IMR-90 (cell line): ENCODE measurements around the gene DACH1. TPM values are rescaled to one million over a fixed set of nuclear protein-coding genes. Genes with fewer than 3 reads are reported as not detected.

Source experiments
- ATAC-seq: fragments of 200-7000 bp; cut with Tn5 transposase; 2 replicates; pipeline ENCODE4 v1.9.1; 2020; ENCODE audit warnings: low read depth, mild to moderate bottlenecking, moderate library complexity
- BruUV-seq: library from RNA; stranded (reverse); fragments of 400-500 nt; replicated peaks from 2 replicates; lab custom pipeline; 2021; lab: Mats Ljungman, UMichigan
- CTCF ChIA-PET: fragments of 300-600 bp; formaldehyde crosslinking; extraction: SDS; loops from one replicate; lab custom pipeline; 2021; ENCODE audit warnings: antibody characterized with exemption; lab: Yijun Ruan, JAX
- POLR2A ChIA-PET: fragments of 300-600 bp; sonication (Branson Sonifier 250); formaldehyde crosslinking; loops from one replicate; lab custom pipeline; 2022; ENCODE audit warnings: antibody characterized with exemption; ENCODE audit not compliant: unreplicated experiment; lab: Charles Lee
- DNase-seq: peaks from one replicate; pipeline ENCODE4 v3.0.0; 2013
- H2AFZ ChIP-seq: replicated peaks from 2 replicates; pipeline ENCODE3; 2013; ENCODE audit warnings: low read length, mild to moderate bottlenecking; ENCODE audit not compliant: poor library complexity
- H2AK5ac ChIP-seq: 2 replicates; pipeline ENCODE4 v1.6.1; 2013; ENCODE audit warnings: low read depth, low read length, inconsistent platforms
- H2AK9ac ChIP-seq: replicated peaks from 2 replicates; pipeline ENCODE3; 2013; ENCODE audit warnings: mild to moderate bottlenecking, low read depth, low read length, moderate library complexity; ENCODE audit not compliant: poor library complexity
- H2BK120ac ChIP-seq: 2 replicates; pipeline ENCODE4 v1.6.1; 2013; ENCODE audit warnings: low read depth, low read length, inconsistent platforms
- H2BK15ac ChIP-seq: 3 replicates; pipeline ENCODE4 v1.6.1; 2013; ENCODE audit warnings: low read depth, low read length, inconsistent platforms
- H2BK20ac ChIP-seq: 2 replicates; pipeline ENCODE4 v1.6.1; 2013; ENCODE audit warnings: low read depth, mild to moderate bottlenecking, inconsistent platforms, low read length, moderate library complexity
- H2BK5ac ChIP-seq: 2 replicates; pipeline ENCODE4 v1.6.1; 2013; ENCODE audit warnings: mild to moderate bottlenecking, low read depth, low read length, inconsistent platforms; ENCODE audit not compliant: poor library complexity, severe bottlenecking
- H3K14ac ChIP-seq: replicated peaks from 2 replicates; pipeline ENCODE4 v1.6.1; 2013; ENCODE audit warnings: low read depth, low read length, inconsistent platforms
- H3K18ac ChIP-seq: 2 replicates; pipeline ENCODE4 v1.6.1; 2013; ENCODE audit warnings: low read depth, low read length, control low read depth
- H3K23ac ChIP-seq: 2 replicates; pipeline ENCODE4 v1.6.1; 2013; ENCODE audit warnings: low read depth, low read length, inconsistent platforms
- H3K27ac ChIP-seq: 2 replicates; pipeline ENCODE4 v1.5.1; 2013; ENCODE audit warnings: mild to moderate bottlenecking, control low read depth, low read length; ENCODE audit not compliant: insufficient read depth
- H3K27me3 ChIP-seq: 2 replicates; pipeline ENCODE4 v1.6.1; 2013; ENCODE audit warnings: low read length; ENCODE audit not compliant: control insufficient read depth, insufficient read depth
- H3K36me3 ChIP-seq: 2 replicates; pipeline ENCODE4 v1.6.1; 2013; ENCODE audit warnings: low read length, mixed read lengths; ENCODE audit not compliant: control insufficient read depth, insufficient read depth
- H3K4ac ChIP-seq: 2 replicates; pipeline ENCODE4 v1.6.1; 2013; ENCODE audit warnings: low read depth, low read length, inconsistent platforms
- H3K4me1 ChIP-seq: 2 replicates; pipeline ENCODE4 v1.6.1; 2013; ENCODE audit warnings: low read length, mixed read lengths; ENCODE audit not compliant: control insufficient read depth, insufficient read depth
- H3K4me2 ChIP-seq: 2 replicates; pipeline ENCODE4 v1.6.1; 2013; ENCODE audit warnings: low read depth, mild to moderate bottlenecking, control low read depth, low read length, moderate library complexity
- H3K4me3 ChIP-seq: 2 replicates; pipeline ENCODE4 v1.5.1; 2013; ENCODE audit warnings: low read depth, mild to moderate bottlenecking, control low read depth, low read length, moderate library complexity; ENCODE audit not compliant: insufficient read depth
- H3K56ac ChIP-seq: 2 replicates; pipeline ENCODE4 v1.6.1; 2013; ENCODE audit warnings: low read length, inconsistent platforms; ENCODE audit not compliant: insufficient read depth; ENCODE audit errors: extremely low read depth
- H3K79me1 ChIP-seq, 2 experiments: 2 replicates each; pipeline ENCODE4 v1.6.1; 2013; ENCODE audit warnings: low read length in 2 of 2, inconsistent platforms in 1 of 2, low read depth in 1 of 2
- H3K9ac ChIP-seq: 2 replicates; pipeline ENCODE4 v1.6.1; 2013; ENCODE audit warnings: low read depth, low read length, control low read depth
- H3K9me1 ChIP-seq: 2 replicates; pipeline ENCODE4 v1.6.1; 2013; ENCODE audit warnings: low read length, inconsistent platforms; ENCODE audit not compliant: insufficient read depth
- H3K9me3 ChIP-seq: 2 replicates; pipeline ENCODE4 v1.6.1; 2013; ENCODE audit warnings: low read length; ENCODE audit not compliant: control insufficient read depth, insufficient read depth
- H4K20me1 ChIP-seq: 2 replicates; pipeline ENCODE4 v1.6.1; 2013; ENCODE audit warnings: low read length, inconsistent platforms; ENCODE audit not compliant: insufficient read depth
- H4K5ac ChIP-seq: 2 replicates; pipeline ENCODE4 v1.6.1; 2013; ENCODE audit warnings: mild to moderate bottlenecking, low read depth, low read length, control low read depth
- H4K8ac ChIP-seq, 2 experiments: 2 replicates each; pipeline ENCODE4 v1.6.1; 2013; ENCODE audit warnings: low read depth in 2 of 2, low read length in 2 of 2, control low read depth in 1 of 2, inconsistent platforms in 1 of 2
- H4K91ac ChIP-seq: 2 replicates; pipeline ENCODE4 v1.6.1; 2013; ENCODE audit warnings: low read depth, low read length, inconsistent platforms; ENCODE audit not compliant: insufficient read depth
- BHLHE40 ChIP-seq: fragments of 150-350 bp; IDR thresholded peaks from 2 replicates; pipeline ENCODE4 v1.6.1; 2016; ENCODE audit warnings: mild to moderate bottlenecking, low read depth, low read length
- CEBPB ChIP-seq: IDR thresholded peaks from 2 replicates; pipeline ENCODE4 v1.6.1; 2012; ENCODE audit warnings: low read depth, low read length, improper control_type of control experiment
- CHD1 ChIP-seq: IDR thresholded peaks from 2 replicates; pipeline ENCODE4 v1.6.1; 2012; ENCODE audit warnings: low read depth, low read length, improper control_type of control experiment
- CTCF ChIP-seq: conservative IDR thresholded peaks from 2 replicates; pipeline ENCODE4 v1.5.1; 2012; ENCODE audit warnings: mild to moderate bottlenecking, low read depth, low read length, improper control_type of control experiment
- ELK1 ChIP-seq: fragments of 150-350 bp; IDR thresholded peaks from 2 replicates; pipeline ENCODE4 v1.6.1; 2016; ENCODE audit warnings: low read depth, mild to moderate bottlenecking, low read length, moderate library complexity, borderline replicate concordance
- FOS ChIP-seq: fragments of 150-350 bp; IDR thresholded peaks from 2 replicates; pipeline ENCODE4 v1.6.1; 2016; ENCODE audit warnings: low read depth, low read length
- MAFK ChIP-seq: IDR thresholded peaks from 2 replicates; pipeline ENCODE4 v1.6.1; 2012; ENCODE audit warnings: low read depth, low read length, improper control_type of control experiment
- MAZ ChIP-seq: IDR thresholded peaks from 2 replicates; pipeline ENCODE4 v1.6.1; 2012; ENCODE audit warnings: low read depth, mild to moderate bottlenecking, low read length, improper control_type of control experiment, moderate library complexity, borderline replicate concordance
- MXI1 ChIP-seq: IDR thresholded peaks from 2 replicates; pipeline ENCODE4 v1.6.1; 2012; ENCODE audit warnings: low read depth, mild to moderate bottlenecking, low read length, moderate library complexity, borderline replicate concordance
- NFE2L2 ChIP-seq: fragments of 150-350 bp; IDR thresholded peaks from 2 replicates; pipeline ENCODE4 v1.6.1; 2016; ENCODE audit warnings: low read depth, mild to moderate bottlenecking, low read length
- POLR2A ChIP-seq: IDR thresholded peaks from 2 replicates; pipeline ENCODE4 v1.6.1; 2012; ENCODE audit warnings: mild to moderate bottlenecking, low read depth, low read length
- RAD21 ChIP-seq: IDR thresholded peaks from 2 replicates; pipeline ENCODE4 v1.6.1; 2012; ENCODE audit warnings: low read length, improper control_type of control experiment
- RCOR1 ChIP-seq: IDR thresholded peaks from 2 replicates; pipeline ENCODE4 v1.6.1; 2012; ENCODE audit warnings: mild to moderate bottlenecking, low read length, improper control_type of control experiment; ENCODE audit not compliant: insufficient replicate concordance
- RFX5 ChIP-seq: IDR thresholded peaks from 2 replicates; pipeline ENCODE4 v1.8.0; 2012; ENCODE audit warnings: low read depth, mild to moderate bottlenecking, low read length, moderate library complexity
- SMC3 ChIP-seq: fragments of 150-350 bp; IDR thresholded peaks from 2 replicates; pipeline ENCODE4 v1.6.1; 2016; ENCODE audit warnings: low read depth, mild to moderate bottlenecking, antibody characterized with exemption, low read length, moderate library complexity
- WGBS, 2 experiments: methylation state at CpG; one replicate each; pipeline versions ENCODE4 v1.1.5 to v1.1.7; 2013; ENCODE audit warnings: missing lambda C conversion rate in 2 of 2; ENCODE audit not compliant: insufficient read length in 1 of 2; ENCODE audit errors: extremely low coverage in 2 of 2; 5-methylcytosine and 5-hydroxymethylcytosine counted together
- dilution Hi-C: fragments of 300-500 bp; cut with HindIII; formaldehyde crosslinking; loops from one replicate; pipeline ENCODE4 v1.14.3; 2018; ENCODE audit warnings: low sequenced_read_pairs; ENCODE audit not compliant: unreplicated experiment
- in situ Hi-C: fragments of 300-500 bp; cut with MboI; formaldehyde crosslinking; loops from 3 replicates; pipeline ENCODE4 v1.14.3; 2019; ENCODE audit warnings: low sequenced_read_pairs, inconsistent platforms, mixed read lengths
- intact Hi-C: fragments of 100-400 bp; cut with micrococcal nuclease; formaldehyde crosslinking; loops from 2 replicates; pipeline ENCODE4 v1.10.0; 2022
- polyA plus RNA-seq, 3 experiments: library from polyadenylated mRNA; depleted of rRNA; stranded (reverse); fragments of >200 nt; gene quantifications; 2 replicates each; pipeline ENCODE4 v1.2.3, GENCODE V29; 2012; ENCODE audit warnings: low replicate concordance in 1 of 3
- total RNA-seq: library from RNA; depleted of rRNA; stranded (reverse); fragments of >200 nt; gene quantifications from 2 replicates; pipeline ENCODE4 v1.2.3, GENCODE V29; 2012
- TF ChIP-seq, protein P1 (sequence below): fragments of 150-350 bp; IDR thresholded peaks from 2 replicates; pipeline ENCODE4 v1.6.1; 2017; ENCODE audit warnings: mild to moderate bottlenecking, antibody characterized with exemption, low read length, low read depth

The DACH1 gene
- total and polyA plus RNA-seq, 2 of the 4 experiments (the other 2 are of a cell fraction), result not detected

GRCh38 chr13:71589032-71589431 is 278.0 kb downstream of the DACH1 start:
- H2BK5ac ChIP-seq, result no peak overlapping the region
- H3K9ac ChIP-seq, result no peak overlapping the region
- no peak overlapping the region for H3K18ac ChIP-seq
- no peak overlapping the region for H2BK15ac ChIP-seq
- ChIA-PET CTCF (no interaction called here), POLR2A (no interaction called here)
- no peaks in the 10 kb centered on the region for H3K36me3 ChIP-seq
- no peak overlapping the region for H3K4me2 ChIP-seq
- no TSS peak for BruUV-seq
- H3K9me3 ChIP-seq, result no peaks in the 10 kb centered on the region
- no peak overlapping the region for H3K4ac ChIP-seq
- no peak overlapping the region for H3K14ac ChIP-seq
- no peak overlapping the region for H2AFZ ChIP-seq
- no peak overlapping the region for H3K23ac ChIP-seq
- H4K8ac ChIP-seq, result no peak overlapping the region
- DNase-seq (no peak), ATAC-seq (no peak)
- TF ChIP-seq, protein P1, sequence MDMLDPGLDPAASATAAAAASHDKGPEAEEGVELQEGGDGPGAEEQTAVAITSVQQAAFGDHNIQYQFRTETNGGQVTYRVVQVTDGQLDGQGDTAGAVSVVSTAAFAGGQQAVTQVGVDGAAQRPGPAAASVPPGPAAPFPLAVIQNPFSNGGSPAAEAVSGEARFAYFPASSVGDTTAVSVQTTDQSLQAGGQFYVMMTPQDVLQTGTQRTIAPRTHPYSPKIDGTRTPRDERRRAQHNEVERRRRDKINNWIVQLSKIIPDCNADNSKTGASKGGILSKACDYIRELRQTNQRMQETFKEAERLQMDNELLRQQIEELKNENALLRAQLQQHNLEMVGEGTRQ, result no peak
- TF ChIP-seq RAD21, result no peak
- TF ChIP-seq MAFK, result no peak
- TF ChIP-seq MXI1, result no peak
- no peak for TF ChIP-seq CHD1
- no peak for TF ChIP-seq RFX5
- no peak for TF ChIP-seq RCOR1
- TF ChIP-seq POLR2A, result no peak
- TF ChIP-seq SMC3, result no peak
- no peak for TF ChIP-seq MAZ
- TF ChIP-seq ELK1, result no peak
- no peak for TF ChIP-seq CTCF
- TF ChIP-seq NFE2L2, result no peak
- no peak for TF ChIP-seq FOS
- no peak for TF ChIP-seq CEBPB
- TF ChIP-seq BHLHE40, result no peak
- in situ Hi-C loops, result no loop called here
- no peak overlapping the region for H3K56ac ChIP-seq
- H2BK20ac ChIP-seq, result no peak overlapping the region
- dilution Hi-C loops, result no loop called here
- H3K4me3 ChIP-seq, result no peak overlapping the region
- no peaks in the 10 kb centered on the region for H3K27me3 ChIP-seq
- no peak overlapping the region for H3K27ac ChIP-seq
- H4K20me1 ChIP-seq, result no peaks in the 10 kb centered on the region
- no peaks in the 10 kb centered on the region for H3K4me1 ChIP-seq
- H3K79me1 ChIP-seq, result no peaks in the 10 kb centered on the region
- no peak overlapping the region for H2AK9ac ChIP-seq
- H2BK120ac ChIP-seq, result no peak overlapping the region
- H3K9me1 ChIP-seq, result no peaks in the 10 kb centered on the region
- intact Hi-C loops, result no loop called here
- H4K91ac ChIP-seq, result no peak overlapping the region
- H4K5ac ChIP-seq, result no peak overlapping the region
- WGBS, 2 experiments, result no CpG with 5 or more reads among the region's 2 CpGs
- H2AK5ac ChIP-seq, result no peak overlapping the region
